Tibial artery (tissue), 4 donors: ENCODE measurements around the gene APEH.
A peak's percentile ranks its signal among the peaks of the same experiment; 100 is the strongest.

ENCODE experiments used
- DNase-seq, 2 donors: peaks; one replicate each; pipeline ENCODE4 v3.0.0-alpha.2; 2019
- H3K27ac ChIP-seq, 2 donors: fragments of 200-600 bp; sonication (generic) in 1 of 2; 1 replicate in 1 of 2; 2 replicates in 1 of 2; pipeline ENCODE4 v1.5.1; 2018 to 2019; ENCODE audit warnings: mild to moderate bottlenecking in 1 of 2
- H3K27me3 ChIP-seq, 2 donors: fragments of 200-600 bp; sonication (generic) in 1 of 2; one replicate each; pipeline versions ENCODE4 v1.5.1 to v1.6.0; 2016 to 2019
- H3K36me3 ChIP-seq, 3 donors: fragments of 200-600 bp; sonication (generic) in 2 of 3; one replicate each; pipeline ENCODE4 v1.5.1; 2016 to 2019; ENCODE audit warnings: mild to moderate bottlenecking in 2 of 3
- H3K4me1 ChIP-seq, 4 donors: fragments of 200-600 bp; sonication (generic) in 2 of 4; 1 replicate in 3 of 4; 2 replicates in 1 of 4; pipeline ENCODE4 v1.5.1; 2016 to 2019
- H3K4me3 ChIP-seq, 2 donors: fragments of 200-600 bp; sonication (generic) in 1 of 2; 1 replicate in 1 of 2; 2 replicates in 1 of 2; pipeline ENCODE4 v1.5.1; 2018 to 2019; ENCODE audit warnings: mild to moderate bottlenecking in 2 of 2
- H3K9me3 ChIP-seq, 3 donors: fragments of 200-600 bp; sonication (generic) in 1 of 3; one replicate each; pipeline ENCODE4 v1.5.1; 2016 to 2019
- CTCF ChIP-seq, 2 experiments: fragments of 200-600 bp in 1 of 2; fragments of 450-650 bp in 1 of 2; IDR thresholded peaks; one replicate each; pipeline ENCODE4 v1.5.1; 2017 to 2019; ENCODE audit warnings: antibody characterized with exemption in 2 of 2, mild to moderate bottlenecking in 1 of 2, moderate library complexity in 1 of 2
- intact Hi-C: fragments of 100-400 bp; cut with DNase I; formaldehyde crosslinking; loops from one replicate; pipeline ENCODE4 v1.15.0; 2023; ENCODE audit warnings: low total_unique reads

The APEH gene

GRCh38 chr3:49671291-49672288 is 2.6 kb upstream of the APEH start:
- peaks cover 0 to 5% of the 10 kb centered on the region in 2 donors for H3K27me3 ChIP-seq
- no peak overlapping the region for H3K27ac ChIP-seq
- no peak for DNase-seq
- H3K9me3 ChIP-seq, result no peaks in the 10 kb centered on the region
- TF ChIP-seq CTCF (IDR thresholded peaks at IDR 0.05), result peak; percentile 66 to 79
- H3K4me1 ChIP-seq, result peaks cover 0 to 20% (median 15%) of the 10 kb centered on the region in 4 donors
- H3K4me3 ChIP-seq, result no peak overlapping the region
- intact Hi-C loops, result loop anchor here (1.0 kb wide), 1 partner anchor 132 kb away; no protein-coding TSS in a partner anchor
- H3K36me3 ChIP-seq, result peaks cover 8 to 9% (median 8%) of the 10 kb centered on the region in 3 donors

- Histone ChIP-seq H3K9me3 (no peaks in the 10 kb centered on the region), H3K4me3 (peak overlapping the region; percentile 63 to 99), H3K27ac (peak overlapping the region; percentile 80 to 84), H3K4me1 (peaks cover 0 to 20% (median 15%) of the 10 kb centered on the region in 4 donors), H3K27me3 (peaks cover 0 to 4% of the 10 kb centered on the region in 2 donors), H3K36me3 (peaks cover 24 to 25% (median 24%) of the 10 kb centered on the region in 3 donors)
- DNase-seq, result no peak
- intact Hi-C loops, result no loop called here
- TF ChIP-seq CTCF (IDR thresholded peaks at IDR 0.05), result no peak
Measured at GRCh38 chr3:49673121-49673714, 933 bp upstream of the APEH start.

GRCh38 chr3:49674497-49674983 is 389 bp downstream of the APEH start:
- Histone ChIP-seq H3K27ac (peak overlapping the region; percentile 80 to 84), H3K9me3 (no peaks in the 10 kb centered on the region), H3K27me3 (no peaks in the 10 kb centered on the region), H3K4me3 (peak overlapping the region; percentile 63 to 99), H3K36me3 (peaks cover 37 to 39% (median 38%) of the 10 kb centered on the region in 3 donors), H3K4me1 (peaks cover 0 to 20% (median 15%) of the 10 kb centered on the region in 4 donors)
- no peak for TF ChIP-seq CTCF (IDR thresholded peaks at IDR 0.05)
- DNase-seq, result peak in 1 of 2 donors; percentile 40
- intact Hi-C loops, result no loop called here

GRCh38 chr3:49675912-49676311 is 1.8 kb downstream of the APEH start:
- Histone ChIP-seq H3K27me3 (no peaks in the 10 kb centered on the region), H3K36me3 (peaks cover 49 to 52% (median 51%) of the 10 kb centered on the region in 3 donors), H3K27ac (no peak overlapping the region), H3K9me3 (no peaks in the 10 kb centered on the region), H3K4me3 (no peak overlapping the region), H3K4me1 (peaks cover 0 to 20% (median 15%) of the 10 kb centered on the region in 4 donors)
- no peak for DNase-seq
- intact Hi-C loops, result no loop called here
- no peak for TF ChIP-seq CTCF (IDR thresholded peaks at IDR 0.05)

GRCh38 chr3:49680493-49681231 is 6.5 kb downstream of the APEH start:
- no peak for DNase-seq
- Histone ChIP-seq H3K4me3 (no peak overlapping the region), H3K4me1 (peaks cover 0 to 3% (median 0%) of the 10 kb centered on the region in 4 donors), H3K27me3 (no peaks in the 10 kb centered on the region), H3K9me3 (no peaks in the 10 kb centered on the region), H3K27ac (no peak overlapping the region), H3K36me3 (peaks cover 75 to 92% (median 83%) of the 10 kb centered on the region in 3 donors)
- no peak for TF ChIP-seq CTCF (IDR thresholded peaks at IDR 0.05)
- intact Hi-C loops, result no loop called here
